Stimulated activated CD8-positive, alpha-beta memory T cell treated with anti-CD3 and anti-CD28 coated beads, Interleukin-4, amount 100 ng/mL, for 4 hours (primary cell): ENCODE results near the gene ATG4B.

ENCODE experiments used
- DNase-seq, 2 donors: peaks; one replicate each; pipeline ENCODE4 v3.0.0-alpha.2; 2020; ENCODE audit warnings: low read depth in 2 of 2, low spot score in 1 of 2

The ATG4B gene

DNA sequence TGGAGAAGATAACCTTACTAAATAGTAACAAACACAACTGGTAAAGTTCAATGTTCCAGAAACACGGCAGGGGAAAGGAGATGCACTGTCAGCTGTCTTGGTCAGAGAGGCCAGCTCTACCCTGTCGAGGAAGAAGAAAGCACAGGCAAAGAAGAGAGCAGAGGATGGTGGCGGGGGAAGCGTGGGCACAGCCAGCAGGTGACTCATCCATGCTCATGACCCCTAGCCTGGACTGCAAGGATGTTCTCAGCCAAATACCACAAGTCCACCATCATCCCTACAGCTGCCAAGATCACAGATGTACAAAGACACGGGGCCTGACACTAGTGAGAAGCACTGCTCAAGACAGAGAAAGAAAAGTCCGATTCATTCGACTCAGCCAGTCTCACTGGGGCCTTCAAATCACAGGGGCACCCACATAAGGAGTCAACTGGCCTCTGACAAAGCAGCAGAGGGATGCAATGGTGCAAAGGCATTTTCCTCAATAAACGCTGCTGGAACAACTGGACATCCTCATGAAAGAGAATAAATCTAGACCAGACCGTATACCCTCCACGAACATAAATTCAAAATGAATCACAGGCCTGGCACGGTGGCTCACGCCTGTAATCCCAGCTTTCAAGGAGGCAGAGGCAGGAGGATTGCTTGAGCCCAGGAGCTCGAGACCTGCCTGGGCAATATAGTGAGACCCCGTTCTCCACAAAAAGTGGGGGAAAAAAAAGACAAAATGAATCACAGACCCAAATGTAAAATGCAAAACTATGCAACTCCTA is 43.5 kb downstream of the ATG4B start:
- DNase-seq: no peak

- no peak for DNase-seq
Observed at GRCh38 chr2:241686324-241686649, 48.8 kb downstream of the ATG4B start.

- DNase-seq: peak; percentile 82 to 89
Observed at GRCh38 chr2:241686650-241687425, 49.3 kb downstream of the ATG4B start, which contains the start of gene DTYMK. Gene DTYMK, minus strand, starts transcription at chr2:241686815. Its CDS starts 32 bp downstream, at chr2:241686783.

DNA sequence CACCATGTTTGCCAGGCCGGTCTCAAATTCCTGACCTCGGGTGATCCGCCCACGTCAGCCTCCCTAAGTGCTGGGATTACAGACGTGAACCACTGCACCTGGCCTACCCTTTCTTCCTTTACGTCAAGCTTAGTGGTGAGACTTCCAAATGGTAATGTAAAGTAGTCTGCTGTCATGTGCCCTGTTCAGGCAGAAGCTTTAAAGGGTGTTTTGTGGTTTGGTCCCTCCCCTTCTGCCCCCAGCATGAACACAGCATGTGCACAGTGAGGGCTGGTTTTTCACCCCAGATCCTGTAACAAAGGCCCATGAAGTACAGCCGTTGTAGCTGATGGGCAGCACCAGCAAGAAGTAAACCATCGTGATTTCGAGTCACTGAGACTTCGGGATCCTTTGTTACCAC is 51.8 kb downstream of the ATG4B start:
- peak in 1 of 2 donors; percentile 27 for DNase-seq

DNA sequence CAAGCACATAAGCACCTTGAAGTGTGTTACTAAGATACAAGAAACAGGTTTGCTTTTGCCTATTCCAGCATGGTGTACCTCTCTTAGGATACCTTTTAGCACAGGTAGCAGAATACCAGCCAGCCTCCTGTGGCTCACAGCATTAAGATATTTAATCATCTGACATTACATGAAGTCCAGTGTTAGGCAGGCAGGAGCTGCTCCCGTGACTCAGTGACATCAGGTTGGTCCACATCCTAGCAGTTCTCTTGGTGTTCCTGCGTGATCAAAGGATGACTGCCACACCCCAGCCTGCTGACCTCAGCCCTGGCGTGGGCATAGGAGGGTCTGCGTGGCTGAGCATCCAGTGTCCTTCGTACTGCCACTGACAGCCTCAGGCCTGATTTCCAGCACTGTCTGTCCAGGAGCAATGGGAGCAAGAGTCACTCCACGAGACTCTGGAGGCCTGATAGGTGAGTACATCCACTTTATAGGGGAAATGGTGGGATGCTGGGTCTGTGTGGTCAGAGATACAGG is 52.8 kb downstream of the ATG4B start:
- DNase-seq: no peak

GRCh38 chr2:241692448-241692847 is 55.0 kb downstream of the ATG4B start:
- DNase-seq: no peak

DNA sequence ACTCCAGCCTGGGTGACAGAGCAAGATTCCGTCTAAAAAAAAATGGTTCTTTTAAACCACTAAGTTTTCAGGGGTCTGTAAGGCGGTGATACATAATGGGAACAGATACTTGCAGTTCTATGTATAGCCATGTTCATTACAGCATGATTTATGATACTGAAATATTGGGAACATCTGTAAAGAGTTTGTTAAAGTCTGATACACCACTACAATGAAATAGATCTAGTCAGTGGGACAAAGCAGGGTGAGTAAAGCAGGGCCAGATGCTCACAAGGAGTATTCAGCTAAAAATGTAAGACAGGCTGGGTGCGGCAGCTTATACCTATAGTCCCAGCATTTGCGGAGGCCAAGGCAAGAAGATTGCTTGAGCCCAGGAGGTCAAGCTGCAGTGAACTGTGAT is 58.2 kb downstream of the ATG4B start:
- no peak for DNase-seq

GRCh38 chr2:241701149-241701398 is 63.6 kb downstream of the ATG4B start:
- DNase-seq: no peak

DNA sequence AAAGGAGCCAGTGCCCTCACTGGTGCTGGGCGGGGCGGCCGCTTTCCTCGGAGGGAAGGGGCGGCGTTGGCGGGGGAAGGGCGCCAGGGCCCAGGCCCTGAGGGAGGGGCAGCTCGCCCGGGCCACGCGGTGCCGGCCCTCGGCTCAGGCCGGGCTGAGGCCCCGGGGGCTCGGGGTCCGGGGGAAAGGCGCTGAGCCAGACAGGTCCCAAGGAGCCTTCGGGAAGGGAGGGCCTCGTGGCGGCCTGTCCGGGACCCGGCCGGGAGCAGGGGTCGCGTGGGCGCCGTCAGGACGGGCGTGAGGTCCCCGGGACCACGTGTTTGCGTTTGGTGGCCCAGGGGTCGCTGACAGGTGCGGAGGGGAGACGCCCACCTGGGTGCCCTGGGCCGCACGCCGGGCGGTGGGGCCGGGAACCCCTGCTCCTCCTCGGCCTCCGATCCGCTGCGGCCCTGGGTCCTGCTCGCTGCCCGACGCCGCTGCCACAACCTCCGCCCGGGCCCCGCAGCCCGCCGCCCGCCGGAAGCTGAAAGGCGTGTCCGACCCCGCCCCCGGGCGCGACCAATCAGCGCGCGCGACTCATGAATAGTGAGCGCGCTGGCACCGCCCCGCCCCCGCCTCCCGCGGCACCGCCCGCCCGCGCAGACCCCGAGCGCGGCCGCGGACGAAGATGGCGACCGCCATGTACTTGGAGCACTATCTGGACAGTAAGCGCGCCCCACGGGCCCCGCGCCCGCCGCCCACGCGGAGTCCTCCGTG is 64.1 kb downstream of the ATG4B start, which contains the start of gene ING5:
TSS of gene ING5 (plus strand) at position 641 of the 756 bp plus-strand sequence. CDS start at position 668, 27 bp downstream.
- peak; percentile 94 to 95 for DNase-seq

DNA sequence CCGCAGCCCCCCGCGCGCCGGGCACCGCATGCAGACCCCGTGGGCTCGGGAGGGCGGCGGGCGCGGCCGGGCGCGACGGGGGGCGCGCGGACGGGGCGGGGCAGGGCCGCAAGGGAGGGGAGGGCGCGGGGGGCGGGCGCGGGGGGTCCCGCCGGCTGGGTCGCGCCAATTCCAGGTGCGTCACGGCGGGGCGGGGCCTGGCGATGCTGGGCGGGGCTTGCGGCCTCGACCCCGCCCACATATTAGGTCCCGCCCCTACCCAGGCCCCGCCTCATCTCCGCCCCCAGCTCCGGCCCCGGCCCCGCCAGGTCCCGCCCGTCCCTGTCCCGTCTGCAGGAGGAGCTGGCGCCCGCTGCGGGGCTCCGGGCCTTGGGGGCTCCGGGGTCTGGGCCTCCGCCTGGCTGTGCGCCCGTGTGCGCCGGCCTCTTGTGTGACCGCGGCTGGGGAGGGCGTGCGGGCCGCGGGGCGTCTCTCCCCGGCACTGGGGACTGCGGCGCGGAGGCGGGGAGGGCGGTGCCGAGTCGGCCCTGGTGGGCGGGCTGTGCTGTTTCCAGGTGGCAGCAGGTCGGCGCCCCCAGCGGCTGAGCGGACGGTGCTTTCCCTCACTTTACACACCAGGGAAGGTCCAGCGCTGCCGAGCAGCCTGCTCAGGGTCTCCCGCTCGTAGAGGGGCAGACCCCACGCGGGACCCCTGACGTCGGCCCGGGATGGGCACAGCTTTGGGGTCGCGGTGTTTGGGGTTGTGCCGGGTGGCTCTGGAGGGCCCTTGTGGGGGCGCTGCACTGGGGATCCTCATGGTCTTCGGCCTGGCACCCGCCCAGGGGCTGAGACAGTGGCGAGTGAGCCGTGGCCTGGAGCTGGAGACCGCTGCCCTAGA is 64.9 kb downstream of the ATG4B start:
- peak; percentile 78 to 90 for DNase-seq

- no peak for DNase-seq
Observed at GRCh38 chr2:241703032-241703604, 65.6 kb downstream of the ATG4B start.

DNA sequence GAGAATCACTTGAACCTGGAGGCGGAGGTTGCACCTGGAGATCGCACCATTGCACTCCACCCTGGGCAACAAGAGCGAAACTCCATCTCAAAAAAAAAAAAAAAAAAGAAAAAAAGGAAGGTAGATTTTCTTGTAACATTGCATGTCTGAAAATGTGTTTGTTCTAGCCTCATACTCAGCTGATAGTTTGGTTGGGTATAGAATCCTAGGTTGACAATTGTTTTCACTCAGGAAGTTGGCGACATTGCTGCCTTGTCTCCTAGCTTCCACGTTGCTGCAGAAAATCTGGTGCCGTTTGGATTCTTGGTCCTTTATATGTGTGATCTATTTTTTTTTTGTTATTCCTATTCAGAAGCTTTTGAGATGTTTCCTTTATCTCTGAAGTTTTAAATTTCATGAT is 69.0 kb downstream of the ATG4B start:
- no peak for DNase-seq

DNA sequence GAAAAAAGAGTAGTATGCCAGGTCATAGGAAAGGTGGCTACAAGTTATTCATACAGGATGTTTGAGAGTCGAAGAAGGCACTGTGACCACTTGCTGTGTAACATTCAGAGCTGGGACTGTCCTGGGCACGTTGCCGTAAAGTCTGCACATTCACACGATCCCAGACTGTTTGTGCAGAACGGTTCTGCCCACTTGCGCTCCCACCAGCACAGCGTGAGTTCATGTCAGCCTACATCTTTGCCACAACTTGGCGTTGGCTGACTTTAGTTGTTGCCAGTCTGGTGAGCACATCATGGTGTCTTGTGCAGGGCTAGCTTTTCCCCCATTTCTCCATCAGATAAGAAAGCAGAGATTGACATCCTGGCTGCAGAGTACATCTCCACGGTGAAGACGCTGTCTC is 71.4 kb downstream of the ATG4B start:
- no peak for DNase-seq

GRCh38 chr2:241719093-241719492 is 81.6 kb downstream of the ATG4B start:
- DNase-seq: no peak

DNA sequence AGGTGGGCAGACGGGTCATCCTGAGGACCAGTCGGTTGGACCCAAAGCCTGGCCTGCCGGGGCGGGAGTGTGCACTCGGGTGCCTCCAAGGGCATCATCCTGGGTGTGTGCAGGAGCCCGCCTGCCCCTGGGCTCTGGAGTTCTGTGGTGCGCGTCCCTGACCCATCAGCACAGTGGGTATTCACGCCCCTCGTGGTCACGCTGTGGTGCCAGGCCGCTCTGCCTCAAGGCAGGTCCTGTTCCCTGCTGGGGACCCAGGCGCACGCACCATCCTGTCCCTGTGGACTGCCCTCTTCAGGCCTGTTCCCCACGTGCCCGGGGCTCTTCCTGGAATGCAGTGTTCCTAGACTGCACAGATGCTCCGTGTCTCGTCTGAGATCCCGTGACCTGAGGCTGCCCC is 82.6 kb downstream of the ATG4B start:
- no peak for DNase-seq

- no peak for DNase-seq
Observed at GRCh38 chr2:241720560-241720959, 83.1 kb downstream of the ATG4B start.

DNA sequence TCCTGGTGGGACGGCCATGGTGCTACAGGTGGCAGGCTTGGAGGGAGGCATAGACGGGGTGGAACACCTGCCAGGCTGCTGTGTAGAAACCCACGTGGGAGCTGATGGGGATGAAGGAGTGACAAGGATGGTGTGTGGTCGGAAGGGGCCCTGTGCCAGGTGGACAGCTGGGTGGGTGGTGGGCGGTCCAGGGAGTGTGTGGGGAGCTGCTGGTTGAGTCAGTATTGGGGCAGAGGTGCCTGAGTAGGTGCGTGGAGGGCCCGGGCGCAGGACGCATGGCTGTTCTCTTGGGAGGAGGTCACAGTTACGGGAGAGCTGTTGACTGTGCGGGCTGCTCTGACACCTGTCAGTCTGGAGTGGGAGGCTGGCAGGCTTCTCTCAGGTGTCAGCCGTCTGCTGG is 84.4 kb downstream of the ATG4B start:
- DNase-seq: no peak

- DNase-seq: no peak
Observed at GRCh38 chr2:241722896-241723454, 85.5 kb downstream of the ATG4B start.
